Left lung (tissue), 10 donors: Measurements from ENCODE around the gene C2CD2L. TPM values are rescaled to one million over a fixed set of nuclear protein-coding genes. Genes with fewer than 3 reads are reported as not detected.
A peak's percentile ranks its signal among the peaks of the same experiment; 100 is the strongest.

ENCODE experiments used
- ATAC-seq: fragments of 200-7000 bp; cut with Tn5 transposase; one replicate; pipeline ENCODE4 v1.9.1; 2020; ENCODE audit warnings: moderate library complexity
- DNase-seq, 4 donors: peaks; one replicate each; pipeline ENCODE4 v3.0.0-alpha.2; 2013 to 2020
- H3K27ac ChIP-seq, 2 donors: fragments of 200-600 bp; sonication (generic) in 1 of 2; one replicate each; pipeline versions ENCODE4 v1.5.0 to v1.8.0; 2020 to 2021
- H3K27me3 ChIP-seq, 2 donors: fragments of 200-600 bp; sonication (generic) in 1 of 2; one replicate each; pipeline versions ENCODE4 v1.5.0 to v1.8.0; 2020 to 2021
- H3K36me3 ChIP-seq, 2 donors: fragments of 200-600 bp; sonication (generic) in 1 of 2; one replicate each; pipeline versions ENCODE4 v1.5.0 to v1.8.0; 2020 to 2021
- H3K4me1 ChIP-seq, 2 donors: fragments of 200-600 bp; one replicate each; pipeline ENCODE4 v1.8.0; 2021
- H3K4me3 ChIP-seq, 2 donors: fragments of 200-600 bp; sonication (generic) in 1 of 2; one replicate each; pipeline versions ENCODE4 v1.5.0 to v1.8.0; 2020 to 2021; ENCODE audit warnings: mild to moderate bottlenecking in 1 of 2
- H3K9me3 ChIP-seq, 2 donors: fragments of 200-600 bp; sonication (generic) in 1 of 2; one replicate each; pipeline versions ENCODE4 v1.5.0 to v1.8.0; 2020 to 2021
- intact Hi-C, 2 donors: fragments of 100-400 bp; cut with DNase I; formaldehyde crosslinking; loops; one replicate each; pipeline versions ENCODE4 v1.11.2 to v1.14.2; 2022
- polyA plus RNA-seq, 6 donors: library from polyadenylated mRNA; unstranded; fragments of 120-200 nt; gene quantifications; one replicate each; pipeline ENCODE4 v1.2.1, GENCODE V29; 2013; ENCODE audit not compliant: insufficient read length in 6 of 6
- total RNA-seq, 2 donors: library from RNA; stranded (reverse); fragmentation: NEBNext Ultra II Directional; extraction: Animal tissue kit (Norgen Biotek cat#: 25700); gene quantifications; one replicate each; pipeline ENCODE4 v1.2.1, GENCODE V29; 2021
- TF ChIP-seq, protein P1 (sequence below), 2 donors: fragments of 200-600 bp; sonication (generic) in 1 of 2; IDR thresholded peaks; one replicate each; pipeline versions ENCODE4 v1.5.0 to v1.8.0; 2021; ENCODE audit warnings: antibody characterized with exemption in 2 of 2
- donor health status: DM: no; HTN: yes; CAD: no.
- donor health status: DM: no; HTN: no; CAD: no.

Gene C2CD2L
- total and polyA plus RNA-seq, 8 donors, result 7.3 to 18.6 (median 8.0) TPM

DNA sequence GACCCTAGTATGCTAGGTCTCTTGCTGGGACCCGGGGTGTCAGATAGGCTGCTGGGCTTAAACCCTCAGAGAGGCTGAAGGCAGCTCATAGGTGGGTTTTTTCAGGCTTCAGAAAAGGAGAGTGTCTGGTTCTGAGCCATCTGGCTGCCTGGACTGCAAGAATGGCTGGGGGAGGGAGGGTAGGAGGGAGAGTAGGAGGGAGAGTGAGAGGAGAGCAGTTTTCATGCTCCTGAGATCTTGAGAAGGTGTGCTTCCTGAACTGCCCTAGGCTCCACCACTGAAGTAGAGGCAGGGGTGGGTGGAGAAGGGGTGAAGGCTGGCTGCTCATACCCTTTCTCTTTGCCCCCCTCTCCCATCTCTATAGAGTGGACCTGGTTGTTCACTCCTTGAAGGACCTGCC, 17.8 kb upstream of the C2CD2L start:
- no peak overlapping the region for H3K4me3 ChIP-seq
- peaks cover 0 to 9% of the 10 kb centered on the region in 2 donors for H3K36me3 ChIP-seq
- no peak for ATAC-seq
- no peak for DNase-seq
- no peaks in the 10 kb centered on the region for H3K27me3 ChIP-seq
- H3K4me1 ChIP-seq, result peaks cover 24 to 59% of the 10 kb centered on the region in 2 donors
- no peaks in the 10 kb centered on the region for H3K9me3 ChIP-seq
- TF ChIP-seq, protein P1, sequence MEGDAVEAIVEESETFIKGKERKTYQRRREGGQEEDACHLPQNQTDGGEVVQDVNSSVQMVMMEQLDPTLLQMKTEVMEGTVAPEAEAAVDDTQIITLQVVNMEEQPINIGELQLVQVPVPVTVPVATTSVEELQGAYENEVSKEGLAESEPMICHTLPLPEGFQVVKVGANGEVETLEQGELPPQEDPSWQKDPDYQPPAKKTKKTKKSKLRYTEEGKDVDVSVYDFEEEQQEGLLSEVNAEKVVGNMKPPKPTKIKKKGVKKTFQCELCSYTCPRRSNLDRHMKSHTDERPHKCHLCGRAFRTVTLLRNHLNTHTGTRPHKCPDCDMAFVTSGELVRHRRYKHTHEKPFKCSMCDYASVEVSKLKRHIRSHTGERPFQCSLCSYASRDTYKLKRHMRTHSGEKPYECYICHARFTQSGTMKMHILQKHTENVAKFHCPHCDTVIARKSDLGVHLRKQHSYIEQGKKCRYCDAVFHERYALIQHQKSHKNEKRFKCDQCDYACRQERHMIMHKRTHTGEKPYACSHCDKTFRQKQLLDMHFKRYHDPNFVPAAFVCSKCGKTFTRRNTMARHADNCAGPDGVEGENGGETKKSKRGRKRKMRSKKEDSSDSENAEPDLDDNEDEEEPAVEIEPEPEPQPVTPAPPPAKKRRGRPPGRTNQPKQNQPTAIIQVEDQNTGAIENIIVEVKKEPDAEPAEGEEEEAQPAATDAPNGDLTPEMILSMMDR (IDR thresholded peaks at IDR 0.05), result no peak
- intact Hi-C loops, result no loop called here
- H3K27ac ChIP-seq, result no peak overlapping the region

DNA sequence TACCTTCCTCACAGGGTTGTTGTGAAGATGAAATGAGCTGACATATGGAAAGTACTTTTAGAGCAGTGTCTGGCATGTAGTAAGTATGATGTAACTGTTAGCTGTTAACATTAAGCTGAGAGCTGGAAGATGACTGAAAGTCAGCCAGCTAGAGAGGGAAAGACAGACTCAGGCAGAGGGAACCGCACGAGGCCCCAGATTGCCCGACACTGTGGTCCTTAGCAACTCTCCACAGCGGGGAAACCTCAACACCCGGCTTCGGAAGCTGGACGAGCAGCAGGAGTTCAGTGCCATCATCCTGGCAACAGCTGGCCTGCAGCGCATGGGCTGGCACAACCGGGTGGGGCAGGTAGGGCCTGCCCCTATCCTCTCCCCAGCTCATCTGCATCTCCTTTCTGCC, 16.0 kb upstream of the C2CD2L start:
- intact Hi-C loops, result no loop called here
- H3K4me3 ChIP-seq, result no peak overlapping the region

DNA sequence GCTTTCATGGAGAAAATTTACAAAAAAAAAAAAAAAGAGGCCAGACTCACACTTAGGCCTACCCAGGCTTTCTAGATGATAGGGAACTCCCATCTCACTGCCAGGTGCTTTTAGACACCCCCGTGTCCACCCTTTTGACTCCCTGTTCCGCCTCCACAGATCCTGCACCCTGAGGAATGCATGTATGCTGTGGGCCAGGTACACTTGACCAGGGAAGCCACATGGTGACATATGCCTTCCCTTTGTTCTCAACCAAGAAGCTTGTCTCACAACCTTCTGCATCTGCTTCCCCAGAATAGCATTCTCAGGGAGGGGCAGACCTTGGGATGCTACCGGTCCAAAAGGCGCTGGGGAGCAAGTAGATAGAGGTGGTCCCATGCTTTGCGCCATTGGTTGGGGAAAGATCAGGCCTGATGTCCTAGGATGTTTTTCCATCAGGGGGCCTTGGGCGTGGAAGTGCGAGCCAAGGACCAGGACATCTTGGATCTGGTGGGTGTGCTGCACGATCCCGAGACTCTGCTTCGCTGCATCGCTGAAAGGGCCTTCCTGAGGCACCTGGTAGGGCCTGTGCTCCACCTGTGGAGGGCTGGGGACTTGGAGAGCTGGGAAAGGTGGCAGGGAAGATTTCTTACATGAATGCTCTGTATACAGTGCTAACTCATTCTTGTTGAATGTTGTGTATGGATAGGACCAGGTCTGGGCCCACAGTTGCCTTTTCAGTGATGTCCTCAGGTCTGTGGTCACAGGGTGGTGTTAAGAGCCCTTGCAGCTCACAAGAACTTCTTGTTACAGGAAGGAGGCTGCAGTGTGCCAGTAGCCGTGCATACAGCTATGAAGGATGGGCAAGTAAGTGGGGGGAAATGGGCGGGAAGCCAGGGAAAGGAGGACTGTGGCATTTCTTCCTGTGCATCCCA, 14.9 kb upstream of the C2CD2L start:
- Histone ChIP-seq H3K27me3 (no peaks in the 10 kb centered on the region), H3K4me1 (peaks cover 17 to 48% of the 10 kb centered on the region in 2 donors), H3K36me3 (peaks cover 0 to 16% of the 10 kb centered on the region in 2 donors), H3K9me3 (no peaks in the 10 kb centered on the region), H3K4me3 (no peak overlapping the region), H3K27ac (peak overlapping the region in 1 of 2 donors; percentile 23)
- ATAC-seq (no peak), DNase-seq (no peak)
- intact Hi-C loops, result no loop called here
- TF ChIP-seq, protein P1 (IDR thresholded peaks at IDR 0.05), result no peak

More for the DNA sequence above, 16.0 kb upstream of the C2CD2L start:
- ATAC-seq, result no peak
- peaks cover 17 to 53% of the 10 kb centered on the region in 2 donors for H3K4me1 ChIP-seq
- no peaks in the 10 kb centered on the region for H3K27me3 ChIP-seq
- peaks cover 0 to 9% of the 10 kb centered on the region in 2 donors for H3K36me3 ChIP-seq
- TF ChIP-seq, protein P1 (IDR thresholded peaks at IDR 0.05), result no peak
- H3K9me3 ChIP-seq, result no peaks in the 10 kb centered on the region
- peak in 1 of 4 donors; percentile 64 for DNase-seq
- H3K27ac ChIP-seq, result no peak overlapping the region

DNA sequence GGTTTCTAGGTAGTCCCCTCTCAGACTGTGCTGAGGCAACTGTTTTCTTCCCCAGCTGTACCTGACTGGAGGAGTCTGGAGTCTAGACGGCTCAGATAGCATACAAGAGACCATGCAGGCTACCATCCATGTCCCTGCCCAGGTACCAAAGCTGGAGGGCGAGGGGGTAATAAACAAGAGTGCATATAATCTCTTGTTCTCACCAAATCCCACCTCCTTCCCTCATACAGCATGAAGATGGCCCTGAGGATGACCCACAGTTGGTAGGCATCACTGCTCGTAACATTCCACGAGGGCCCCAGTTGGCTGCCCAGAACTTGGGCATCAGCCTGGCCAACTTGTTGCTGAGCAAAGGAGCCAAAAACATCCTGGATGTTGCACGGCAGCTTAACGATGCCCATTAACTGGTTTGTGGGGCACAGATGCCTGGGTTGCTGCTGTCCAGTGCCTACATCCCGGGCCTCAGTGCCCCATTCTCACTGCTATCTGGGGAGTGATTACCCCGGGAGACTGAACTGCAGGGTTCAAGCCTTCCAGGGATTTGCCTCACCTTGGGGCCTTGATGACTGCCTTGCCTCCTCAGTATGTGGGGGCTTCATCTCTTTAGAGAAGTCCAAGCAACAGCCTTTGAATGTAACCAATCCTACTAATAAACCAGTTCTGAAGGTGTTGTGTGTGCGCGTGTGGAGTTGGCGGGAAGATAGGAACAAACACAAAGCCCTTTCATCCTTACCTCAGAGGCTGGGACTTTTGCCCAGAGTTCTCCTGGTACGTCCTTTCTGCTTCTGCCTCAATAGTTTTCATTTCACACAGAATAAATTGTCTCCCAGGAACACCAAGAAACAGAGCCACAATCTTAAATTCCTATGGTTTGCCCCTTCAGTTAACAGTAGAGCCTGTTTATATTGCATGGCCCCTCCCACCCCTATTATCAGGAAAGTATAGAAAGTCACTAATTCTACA, 14.0 kb upstream of the C2CD2L start:
- intact Hi-C loops, result no loop called here
- DNase-seq, result no peak
- H3K27ac ChIP-seq, result peak overlapping the region in 1 of 2 donors; percentile 96

More for the DNA sequence above, 14.0 kb upstream of the C2CD2L start:
- H3K4me3 ChIP-seq, result peak overlapping the region; percentile 88 to 89
- H3K27me3 ChIP-seq, result no peaks in the 10 kb centered on the region
- peaks cover 17 to 39% of the 10 kb centered on the region in 2 donors for H3K4me1 ChIP-seq
- ATAC-seq, result no peak
- H3K9me3 ChIP-seq, result no peaks in the 10 kb centered on the region
- TF ChIP-seq, protein P1 (IDR thresholded peaks at IDR 0.05), result no peak
- peaks cover 0 to 25% of the 10 kb centered on the region in 2 donors for H3K36me3 ChIP-seq
